Neutrophil (primary cell): Measurements from ENCODE around the gene OSTN.

Experiments used
- H3K27ac ChIP-seq: fragments of 200-600 bp; sonication (generic); 2 replicates; pipeline ENCODE4 v1.5.1; 2016; ENCODE audit warnings: mild to moderate bottlenecking, moderate library complexity
- H3K27me3 ChIP-seq: fragments of 200-600 bp; sonication (generic); 2 replicates; pipeline ENCODE4 v1.6.0; 2016; ENCODE audit warnings: mild to moderate bottlenecking
- H3K36me3 ChIP-seq: fragments of 200-600 bp; sonication (generic); 2 replicates; pipeline ENCODE4 v1.5.1; 2017
- H3K4me1 ChIP-seq, 2 experiments: fragments of 200-600 bp in 1 of 2; sonication (generic) in 1 of 2; 1 replicate in 1 of 2; 2 replicates in 1 of 2; pipeline versions ENCODE4 v1.5.1 to v1.6.1; 2013 to 2016; ENCODE audit warnings: low read depth in 1 of 2, low read length in 1 of 2, mild to moderate bottlenecking in 1 of 2, moderate library complexity in 1 of 2; ENCODE audit not compliant: control insufficient read depth in 1 of 2, insufficient read depth in 1 of 2
- H3K4me3 ChIP-seq, 2 experiments: fragments of 200-600 bp in 1 of 2; sonication (generic) in 1 of 2; 1 replicate in 1 of 2; 2 replicates in 1 of 2; pipeline ENCODE4 v1.5.1; 2013 to 2016; ENCODE audit warnings: low read depth in 1 of 2, low read length in 1 of 2, mild to moderate bottlenecking in 1 of 2, moderate library complexity in 1 of 2
- H3K9me3 ChIP-seq: fragments of 200-600 bp; sonication (generic); 2 replicates; pipeline ENCODE4 v1.5.1; 2016
- CTCF ChIP-seq: fragments of 200-600 bp; sonication (generic); IDR thresholded peaks from 2 replicates; pipeline ENCODE4 v1.5.1; 2016; ENCODE audit warnings: antibody characterized with exemption

OSTN gene

GRCh38 chr3:191275751-191276150 lies 76.7 kb downstream of the OSTN start:
- Histone ChIP-seq H3K9me3 (no peaks in the 10 kb centered on the region), H3K4me1 (no peaks in the 10 kb centered on the region), H3K4me3 (no peak overlapping the region), H3K27me3 (no peaks in the 10 kb centered on the region), H3K27ac (no peak overlapping the region), H3K36me3 (no peaks in the 10 kb centered on the region)
- no peak for TF ChIP-seq CTCF

GRCh38 chr3:191280111-191280510 lies 81.1 kb downstream of the OSTN start:
- no peak overlapping the region for H3K27ac ChIP-seq
- H3K27me3 ChIP-seq, result no peaks in the 10 kb centered on the region
- TF ChIP-seq CTCF, result no peak
- H3K4me1 ChIP-seq, result no peaks in the 10 kb centered on the region
- H3K4me3 ChIP-seq, result no peak overlapping the region
- H3K9me3 ChIP-seq, result no peaks in the 10 kb centered on the region
- no peaks in the 10 kb centered on the region for H3K36me3 ChIP-seq

- H3K4me3 ChIP-seq, result no peak overlapping the region
- no peak overlapping the region for H3K27ac ChIP-seq
- H3K36me3 ChIP-seq, result no peaks in the 10 kb centered on the region
- H3K9me3 ChIP-seq, result no peaks in the 10 kb centered on the region
- no peaks in the 10 kb centered on the region for H3K27me3 ChIP-seq
- no peak for TF ChIP-seq CTCF
- no peaks in the 10 kb centered on the region for H3K4me1 ChIP-seq
Observed at GRCh38 chr3:191280882-191281281, 81.8 kb downstream of the OSTN start.

GRCh38 chr3:191282251-191283185 lies 83.5 kb downstream of the OSTN start:
- Histone ChIP-seq H3K27me3 (no peaks in the 10 kb centered on the region), H3K4me3 (no peak overlapping the region), H3K4me1 (no peaks in the 10 kb centered on the region), H3K36me3 (no peaks in the 10 kb centered on the region), H3K27ac (no peak overlapping the region), H3K9me3 (no peaks in the 10 kb centered on the region)
- no peak for TF ChIP-seq CTCF

- H3K27ac ChIP-seq, result no peak overlapping the region
- TF ChIP-seq CTCF, result no peak
- no peaks in the 10 kb centered on the region for H3K9me3 ChIP-seq
- no peaks in the 10 kb centered on the region for H3K27me3 ChIP-seq
- no peak overlapping the region for H3K4me3 ChIP-seq
- H3K4me1 ChIP-seq, result no peaks in the 10 kb centered on the region
- H3K36me3 ChIP-seq, result no peaks in the 10 kb centered on the region
Observed at GRCh38 chr3:191283400-191283799, 84.4 kb downstream of the OSTN start.
